HepG2 (cell line): ENCODE results near the gene INAFM1. TPM values are rescaled to one million over a fixed set of nuclear protein-coding genes. Genes with fewer than 3 reads are reported as not detected.
A peak's percentile ranks its signal among the peaks of the same experiment; 100 is the strongest.

ENCODE experiments used
- BHLHE40 ChIP-seq: IDR thresholded peaks from 2 replicates; pipeline ENCODE4 v1.6.1; 2011; ENCODE audit warnings: low read length, improper control_type of control experiment
- CEBPG ChIP-seq: IDR thresholded peaks from 2 replicates; pipeline ENCODE4 v1.6.1; 2016
- FLYWCH1 ChIP-seq: sonication (generic); formaldehyde crosslinking; IDR thresholded peaks from 2 replicates; pipeline ENCODE4 v1.8.1; 2023; ENCODE audit warnings: mild to moderate bottlenecking, missing genetic modification reagents
- GATA4 ChIP-seq: sonication (generic); IDR thresholded peaks from 2 replicates; pipeline ENCODE4 v1.6.1; 2016; ENCODE audit warnings: antibody characterized with exemption, low read depth, borderline replicate concordance
- ISX ChIP-seq: sonication (generic); formaldehyde crosslinking; conservative IDR thresholded peaks from 2 replicates; pipeline ENCODE4 v1.5.0; 2020; ENCODE audit warnings: missing genetic modification reagents
- NFAT5 ChIP-seq: sonication (generic); formaldehyde crosslinking; IDR thresholded peaks from 2 replicates; pipeline ENCODE4 v1.4.0; 2020; ENCODE audit warnings: missing genetic modification reagents
- SP1 ChIP-seq, 2 experiments: fragments of 450-650 bp in 1 of 2; sonication (generic) in 1 of 2; formaldehyde crosslinking in 1 of 2; IDR thresholded peaks; 2 replicates each; pipeline versions ENCODE4 v1.4.0 to v1.6.1; 2016 to 2020; ENCODE audit warnings: missing genetic modification reagents in 1 of 2
- TBL1XR1 ChIP-seq: fragments of 150-350 bp; IDR thresholded peaks from 2 replicates; pipeline ENCODE4 v1.6.1; 2014; ENCODE audit warnings: borderline replicate concordance, low read length; ENCODE audit not compliant: partially characterized antibody
- ZBTB7A ChIP-seq: sonication (generic); formaldehyde crosslinking; IDR thresholded peaks from 2 replicates; pipeline ENCODE4 v1.8.0; 2022; ENCODE audit warnings: mild to moderate bottlenecking, missing genetic modification reagents
- ZNF510 ChIP-seq: sonication (generic); formaldehyde crosslinking; IDR thresholded peaks from 2 replicates; pipeline ENCODE4 v1.4.0; 2020; ENCODE audit warnings: low read depth, mild to moderate bottlenecking, missing genetic modification reagents
- ZNF589 ChIP-seq: sonication (generic); formaldehyde crosslinking; conservative IDR thresholded peaks from 2 replicates; pipeline ENCODE4 v1.8.0; 2022; ENCODE audit warnings: mild to moderate bottlenecking, moderate library complexity, missing genetic modification reagents
- ZNF704 ChIP-seq: sonication (generic); formaldehyde crosslinking; IDR thresholded peaks from 2 replicates; pipeline ENCODE4 v1.8.1; 2023; ENCODE audit warnings: mild to moderate bottlenecking, inconsistent platforms, moderate library complexity, missing genetic modification reagents, borderline replicate concordance
- ZNF747 ChIP-seq: sonication (generic); formaldehyde crosslinking; IDR thresholded peaks from 2 replicates; pipeline ENCODE4 v1.8.1; 2023; ENCODE audit warnings: missing genetic modification reagents, mild to moderate bottlenecking, borderline replicate concordance
- ZNF816 ChIP-seq: sonication (generic); formaldehyde crosslinking; IDR thresholded peaks from 2 replicates; pipeline ENCODE4 v1.8.0; 2022; ENCODE audit warnings: missing genetic modification reagents, mild to moderate bottlenecking, borderline replicate concordance
- ZSCAN29 ChIP-seq: sonication (generic); formaldehyde crosslinking; conservative IDR thresholded peaks from 2 replicates; pipeline ENCODE4 v1.4.0; 2020; ENCODE audit warnings: mild to moderate bottlenecking, missing genetic modification reagents
- polyA plus RNA-seq, 8 experiments: library from polyadenylated mRNA; depleted of rRNA in 3 of 8; stranded (reverse) in 7 of 8; unstranded in 1 of 8; fragments of >200 nt; fragmentation: Illumina TruSeq in 4 of 8; extraction: Trizol in 4 of 8; gene quantifications; 2 replicates each; pipeline versions ENCODE4 v1.2.1 to v1.2.3, GENCODE V29; 2011 to 2016; ENCODE audit warnings: low read depth in 4 of 8, missing spikeins in 1 of 8, mixed read lengths in 1 of 8; ENCODE audit not compliant: insufficient read depth in 1 of 8
- total RNA-seq, 5 experiments: library from RNA; depleted of rRNA; stranded (reverse); fragments of >200 nt; fragmentation: Illumina TruSeq; extraction: Trizol; gene quantifications; 2 replicates each; pipeline ENCODE4 v1.2.3, GENCODE V29; 2016; ENCODE audit warnings: low read depth in 1 of 5
- TF ChIP-seq, protein P1 (sequence below): IDR thresholded peaks from 2 replicates; pipeline ENCODE4 v1.6.1; 2016; ENCODE audit warnings: low read depth
- TF ChIP-seq, protein P2 (sequence below): sonication (generic); formaldehyde crosslinking; IDR thresholded peaks from 2 replicates; pipeline ENCODE4 v1.5.1; 2020; ENCODE audit warnings: mild to moderate bottlenecking, missing genetic modification reagents, borderline replicate concordance
- TF ChIP-seq, protein P3 (sequence below): sonication (generic); formaldehyde crosslinking; conservative IDR thresholded peaks from 2 replicates; pipeline ENCODE4 v1.4.0; 2020; ENCODE audit warnings: missing genetic modification reagents

Gene INAFM1
- total and polyA plus RNA-seq, 2 of the 13 experiments (the other 11 are each of a cell fraction or from before 2014, with no cell fraction given) = 0.88 to 1.9 TPM

- TF ChIP-seq ZNF704 (CRISPR knock-in tag) = no peak
- 0 out of 2 replicates have a peak, but pooled peaks have one; percentile 26 for TF ChIP-seq ZSCAN29
- TF ChIP-seq CEBPG (CRISPR knock-in tag) = no peak
- TF ChIP-seq, protein P1, sequence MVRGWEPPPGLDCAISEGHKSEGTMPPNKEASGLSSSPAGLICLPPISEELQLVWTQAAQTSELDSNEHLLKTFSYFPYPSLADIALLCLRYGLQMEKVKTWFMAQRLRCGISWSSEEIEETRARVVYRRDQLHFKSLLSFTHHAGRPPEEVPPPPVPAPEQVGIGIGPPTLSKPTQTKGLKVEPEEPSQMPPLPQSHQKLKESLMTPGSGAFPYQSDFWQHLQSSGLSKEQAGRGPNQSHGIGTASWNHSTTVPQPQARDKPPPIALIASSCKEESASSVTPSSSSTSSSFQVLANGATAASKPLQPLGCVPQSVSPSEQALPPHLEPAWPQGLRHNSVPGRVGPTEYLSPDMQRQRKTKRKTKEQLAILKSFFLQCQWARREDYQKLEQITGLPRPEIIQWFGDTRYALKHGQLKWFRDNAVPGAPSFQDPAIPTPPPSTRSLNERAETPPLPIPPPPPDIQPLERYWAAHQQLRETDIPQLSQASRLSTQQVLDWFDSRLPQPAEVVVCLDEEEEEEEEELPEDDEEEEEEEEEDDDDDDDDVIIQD (CRISPR knock-in tag) = no peak
- TF ChIP-seq, protein P2, sequence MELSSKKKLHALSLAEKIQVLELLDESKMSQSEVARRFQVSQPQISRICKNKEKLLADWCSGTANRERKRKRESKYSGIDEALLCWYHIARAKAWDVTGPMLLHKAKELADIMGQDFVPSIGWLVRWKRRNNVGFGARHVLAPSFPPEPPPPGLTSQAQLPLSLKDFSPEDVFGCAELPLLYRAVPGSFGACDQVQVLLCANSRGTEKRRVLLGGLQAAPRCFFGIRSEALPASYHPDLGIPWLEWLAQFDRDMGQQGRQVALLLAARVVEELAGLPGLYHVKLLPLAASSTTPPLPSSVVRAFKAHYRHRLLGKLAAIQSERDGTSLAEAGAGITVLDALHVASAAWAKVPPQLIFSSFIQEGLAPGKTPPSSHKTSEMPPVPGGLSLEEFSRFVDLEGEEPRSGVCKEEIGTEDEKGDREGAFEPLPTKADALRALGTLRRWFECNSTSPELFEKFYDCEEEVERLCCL (CRISPR knock-in tag) = no peak
- 0 out of 2 replicates have a peak, but pooled peaks have one; percentile 30 for TF ChIP-seq NFAT5 (CRISPR knock-in tag)
- no peak for TF ChIP-seq GATA4
- TF ChIP-seq FLYWCH1 (CRISPR knock-in tag) = no peak
- no peak for TF ChIP-seq ISX
- TF ChIP-seq ZBTB7A (CRISPR knock-in tag) = no peak
- no peak for TF ChIP-seq ZNF816 (CRISPR knock-in tag)
- no peak for TF ChIP-seq ZNF589 (CRISPR knock-in tag)
- TF ChIP-seq TBL1XR1 = no peak
- no peak for TF ChIP-seq ZNF747 (CRISPR knock-in tag)
- 0 out of 2 replicates have a peak, but pooled peaks have one; percentile 54 for TF ChIP-seq ZNF510
- TF ChIP-seq BHLHE40 = no peak
- TF ChIP-seq SP1 (IDR thresholded peaks at IDR 0.05) = no peak
- TF ChIP-seq SP1 (CRISPR knock-in tag; IDR thresholded peaks at IDR 0.05) = no peak; the same call in 1 of the 2 replicates
- TF ChIP-seq, protein P3, sequence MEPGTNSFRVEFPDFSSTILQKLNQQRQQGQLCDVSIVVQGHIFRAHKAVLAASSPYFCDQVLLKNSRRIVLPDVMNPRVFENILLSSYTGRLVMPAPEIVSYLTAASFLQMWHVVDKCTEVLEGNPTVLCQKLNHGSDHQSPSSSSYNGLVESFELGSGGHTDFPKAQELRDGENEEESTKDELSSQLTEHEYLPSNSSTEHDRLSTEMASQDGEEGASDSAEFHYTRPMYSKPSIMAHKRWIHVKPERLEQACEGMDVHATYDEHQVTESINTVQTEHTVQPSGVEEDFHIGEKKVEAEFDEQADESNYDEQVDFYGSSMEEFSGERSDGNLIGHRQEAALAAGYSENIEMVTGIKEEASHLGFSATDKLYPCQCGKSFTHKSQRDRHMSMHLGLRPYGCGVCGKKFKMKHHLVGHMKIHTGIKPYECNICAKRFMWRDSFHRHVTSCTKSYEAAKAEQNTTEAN (CRISPR knock-in tag) = no peak
Measured at GRCh38 chr19:47257411-47258169, 17.1 kb upstream of the INAFM1 start (continued).
